NCI-H1417 (cell line): ENCODE measurements around the gene FCRL1.

Experiments
- DNase-seq, 3 experiments: peaks; one replicate each; lab custom pipeline; 2025; lab: John Stamatoyannopoulos, UW

The FCRL1 gene

DNA sequence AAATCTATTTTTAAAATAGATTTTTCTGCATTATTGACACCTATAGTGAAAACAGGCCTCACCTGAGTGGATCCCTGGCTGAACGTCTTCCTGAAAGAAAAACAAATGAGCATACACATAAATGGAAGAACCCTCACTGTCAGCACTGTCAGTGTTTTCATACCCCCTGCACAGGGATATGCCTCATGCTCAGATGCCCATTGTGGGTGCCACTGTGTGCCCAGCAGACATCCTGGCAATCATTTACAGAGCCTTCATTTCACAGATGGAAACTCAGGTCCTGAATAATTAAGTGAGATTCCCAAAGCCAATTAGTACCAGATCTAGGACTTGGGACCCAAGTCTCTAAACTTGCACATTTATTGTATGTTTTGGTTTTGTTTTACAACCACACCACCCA is 19.9 kb downstream of the FCRL1 start:
- DNase-seq = no peak

DNA sequence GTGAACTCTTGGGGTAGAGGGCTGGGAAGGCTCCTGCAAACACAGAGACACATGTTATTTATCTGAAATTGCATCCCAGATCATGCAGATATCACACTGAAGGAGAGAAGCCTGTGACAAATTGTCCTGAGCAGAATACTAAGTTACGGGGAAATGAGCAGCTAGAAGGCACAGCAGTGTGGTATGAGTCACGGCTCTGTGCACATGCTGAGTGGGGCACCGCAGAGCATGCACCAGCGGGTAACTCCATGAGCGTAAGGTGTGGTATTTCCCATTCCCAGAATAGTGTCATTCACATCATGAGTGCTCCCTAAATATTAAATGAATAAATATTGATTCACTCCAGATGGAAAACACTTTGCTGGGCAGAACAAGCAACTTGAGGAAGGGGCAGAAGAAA is 21.7 kb downstream of the FCRL1 start:
- no peak for DNase-seq

DNA sequence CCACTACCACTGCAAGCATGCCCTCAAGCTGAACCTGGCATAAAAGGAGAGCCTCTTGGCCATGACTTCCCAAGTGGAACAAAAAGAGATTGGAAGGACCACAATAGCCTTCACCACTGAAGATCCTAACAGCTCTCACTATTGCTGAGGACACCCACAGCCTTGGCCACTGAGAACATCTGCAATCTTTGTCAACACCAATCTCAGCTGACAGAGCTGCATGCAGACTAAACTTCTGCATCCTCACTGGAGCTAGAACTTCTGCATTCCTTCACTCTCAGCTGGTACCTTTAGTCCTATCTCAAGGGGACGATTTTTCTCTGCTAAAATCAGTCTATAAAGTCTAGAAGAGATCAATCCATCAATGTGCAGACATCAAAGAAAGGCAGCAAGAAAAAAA is 34.7 kb downstream of the FCRL1 start:
- DNase-seq = no peak

- DNase-seq = no peak
These were observed 35.1 kb downstream of the FCRL1 start for GRCh38 chr1:157784801-157785200.

- no peak for DNase-seq
These were observed 37.0 kb downstream of the FCRL1 start for GRCh38 chr1:157782931-157783330.

GRCh38 chr1:157781048-157781447 is 38.9 kb downstream of the FCRL1 start:
- DNase-seq = no peak

- no peak for DNase-seq
These were observed 42.9 kb downstream of the FCRL1 start, which contains the start of gene FCRL2 for GRCh38 chr1:157776971-157777391. TSS of gene FCRL2 (minus strand) at chr1:157777132. CDS start at chr1:157777073, 59 bp downstream.

DNA sequence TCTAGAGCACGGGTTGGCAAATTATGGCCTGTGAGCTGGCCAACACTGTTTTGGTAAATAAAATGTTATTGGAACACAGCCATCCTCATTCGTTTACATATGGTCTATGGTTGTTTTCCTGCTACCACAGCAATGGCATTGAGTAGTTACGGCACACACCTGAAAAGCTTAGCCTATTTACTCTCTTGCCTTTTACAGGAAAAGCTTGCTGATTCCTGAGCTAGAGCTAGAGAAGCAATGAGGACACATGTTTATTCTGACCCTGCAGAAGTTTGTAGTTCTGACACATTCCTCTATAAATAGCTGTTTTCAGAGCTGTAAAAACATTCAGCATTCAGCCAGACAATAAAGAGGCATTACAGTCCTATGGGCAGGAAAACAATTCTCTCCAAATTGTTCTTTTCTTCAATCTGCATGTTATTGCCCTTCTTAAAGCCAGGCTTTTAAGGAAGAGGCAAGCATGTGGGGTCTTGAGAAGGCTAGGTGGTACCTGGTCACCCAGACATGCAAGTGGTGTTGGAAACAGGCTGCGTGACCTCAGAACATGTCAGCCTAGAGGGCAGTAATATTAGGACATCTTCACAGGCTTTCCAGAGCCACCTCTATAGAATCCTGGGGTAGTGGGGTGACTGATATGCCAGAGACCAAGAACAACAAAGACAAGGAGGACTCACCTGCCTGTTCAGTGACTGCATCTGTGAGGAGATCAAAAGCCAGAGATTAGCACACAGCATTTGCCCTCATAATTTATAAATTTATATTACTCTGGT is 44.6 kb downstream of the FCRL1 start:
- no peak for DNase-seq

- DNase-seq = no peak
These were observed 45.5 kb downstream of the FCRL1 start for GRCh38 chr1:157774412-157774811.

GRCh38 chr1:157773493-157774350 is 46.2 kb downstream of the FCRL1 start:
- DNase-seq = no peak

- no peak for DNase-seq
These were observed 48.1 kb downstream of the FCRL1 start for GRCh38 chr1:157771661-157772425.

DNA sequence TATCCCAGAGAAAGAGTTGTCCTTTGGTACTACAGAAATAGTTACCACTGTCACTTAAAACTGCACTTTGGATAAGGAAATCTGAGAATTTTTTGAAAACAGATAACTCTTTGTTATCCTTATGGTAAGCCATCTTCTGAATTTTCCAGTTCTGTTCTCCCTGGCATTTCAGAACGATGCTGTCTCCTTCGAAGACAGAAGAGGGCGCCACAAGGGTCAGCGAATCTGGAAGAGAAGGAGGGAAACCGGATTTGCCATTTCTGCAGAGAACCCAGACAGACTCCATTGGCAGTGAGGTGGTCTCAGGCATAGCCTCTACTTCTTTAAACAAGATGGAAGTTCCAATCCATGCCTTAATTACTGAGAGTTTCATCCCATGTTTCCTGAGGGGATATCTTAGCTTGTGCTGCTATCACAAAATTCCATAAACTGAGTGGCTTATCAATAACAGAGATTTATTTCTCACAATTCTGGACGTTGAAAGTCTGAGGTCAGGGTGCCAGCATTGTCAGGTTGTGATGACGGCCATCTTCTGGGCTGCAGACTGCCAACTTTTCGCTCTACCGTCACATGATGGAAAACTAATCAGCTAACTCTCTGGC is 49.4 kb downstream of the FCRL1 start:
- DNase-seq = no peak

- no peak for DNase-seq
These were observed 53.1 kb downstream of the FCRL1 start for GRCh38 chr1:157766792-157767191.

DNA sequence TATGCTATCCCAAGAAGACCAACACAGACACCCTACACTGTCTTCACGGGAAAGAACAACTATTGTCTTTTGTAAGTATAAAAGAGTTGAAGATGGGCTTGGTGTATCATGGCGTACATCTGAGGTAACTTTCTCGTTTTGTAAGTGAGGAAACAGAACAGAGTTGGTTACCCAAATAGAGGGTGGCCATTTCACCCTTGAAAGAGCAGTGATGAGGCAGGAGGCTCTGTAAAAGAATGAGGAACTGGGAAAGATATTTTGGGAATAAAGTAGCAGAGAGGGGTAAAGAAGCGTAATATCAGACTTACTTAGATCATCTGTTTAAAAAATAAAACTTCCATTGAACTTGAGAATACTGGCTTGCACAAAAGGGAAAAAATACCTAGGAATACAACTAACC is 61.9 kb downstream of the FCRL1 start:
- no peak for DNase-seq

DNA sequence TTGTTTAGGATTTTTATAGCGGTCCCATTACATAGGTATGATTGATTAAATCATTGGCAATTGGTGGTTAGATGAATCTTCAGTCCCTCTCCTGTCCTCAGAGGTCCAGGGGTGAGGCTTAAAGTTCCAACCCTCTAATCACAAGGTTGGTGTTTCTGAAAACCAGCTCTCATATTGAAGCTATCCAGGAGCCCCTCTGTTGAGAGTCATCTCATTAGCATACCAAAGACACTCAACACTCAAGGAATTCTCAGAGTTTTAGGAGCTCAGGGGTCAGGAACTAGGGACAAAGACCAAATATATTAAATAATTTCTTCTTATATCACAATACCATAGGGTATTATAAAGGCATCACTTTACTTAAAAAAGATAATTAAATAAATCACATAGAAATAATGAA is 66.3 kb downstream of the FCRL1 start:
- no peak for DNase-seq

GRCh38 chr1:157751283-157751682 is 68.6 kb downstream of the FCRL1 start:
- no peak for DNase-seq

GRCh38 chr1:157748262-157748817 is 71.6 kb downstream of the FCRL1 start:
- DNase-seq = no peak
